Activated CD4-positive, CD25-positive, alpha-beta regulatory T cell (primary cell): ENCODE results near the gene ODR4.
"Not testable (repeated sequence)": the region's sequence is repeated elsewhere in the genome, so short reads cannot be mapped to it uniquely, and the experiment has no call there.

Experiments
- DNase-seq, 4 experiments: peaks; one replicate each; lab custom pipeline; 2025; lab: John Stamatoyannopoulos, UW

The ODR4 gene

GRCh38 chr1:186421446-186421845 is 45.8 kb downstream of the ODR4 start:
- no peak for DNase-seq

DNA sequence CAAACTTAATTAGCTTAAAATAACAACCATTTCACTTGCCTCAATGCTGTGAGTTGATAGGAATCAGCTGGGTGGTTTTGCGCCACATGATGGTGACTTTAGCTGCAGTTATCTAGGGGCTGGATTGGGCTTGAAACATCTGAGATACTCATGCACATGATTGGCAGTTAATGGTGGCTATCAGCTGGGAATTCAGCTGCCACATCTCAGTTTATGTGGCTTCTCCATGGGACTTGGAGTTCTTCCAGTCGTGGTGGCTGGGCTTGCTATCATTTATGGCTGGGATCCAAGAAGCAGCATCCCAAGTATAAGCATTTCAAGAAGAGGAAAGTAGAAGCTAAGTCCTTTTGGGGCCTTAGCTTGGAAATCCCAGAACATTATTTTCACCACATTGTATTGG is 48.9 kb downstream of the ODR4 start:
- DNase-seq = no peak

- no peak for DNase-seq
Observed at GRCh38 chr1:186426118-186426517, 50.5 kb downstream of the ODR4 start.

GRCh38 chr1:186429017-186429416 is 53.4 kb downstream of the ODR4 start:
- no peak for DNase-seq

DNA sequence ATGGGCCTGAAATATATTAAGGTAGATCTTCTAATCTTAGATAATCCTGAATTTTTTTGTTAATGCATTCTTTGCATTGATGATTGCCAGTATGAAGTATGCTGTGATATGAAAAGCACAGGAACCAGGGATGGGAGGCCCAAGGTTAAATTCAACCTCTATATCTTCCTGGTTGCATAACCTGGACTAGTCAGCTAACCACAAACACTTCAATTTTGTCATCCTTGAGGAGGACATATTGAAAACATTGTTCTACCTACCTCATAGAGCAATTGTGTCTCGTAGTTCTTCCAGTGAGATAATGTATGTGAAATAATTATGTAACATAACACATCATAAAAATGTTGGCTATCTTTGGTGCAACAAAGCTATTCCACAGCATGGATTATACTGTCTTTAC is 59.7 kb downstream of the ODR4 start:
- DNase-seq = no peak

GRCh38 chr1:186438567-186438966 is 62.9 kb downstream of the ODR4 start:
- DNase-seq = no peak

DNA sequence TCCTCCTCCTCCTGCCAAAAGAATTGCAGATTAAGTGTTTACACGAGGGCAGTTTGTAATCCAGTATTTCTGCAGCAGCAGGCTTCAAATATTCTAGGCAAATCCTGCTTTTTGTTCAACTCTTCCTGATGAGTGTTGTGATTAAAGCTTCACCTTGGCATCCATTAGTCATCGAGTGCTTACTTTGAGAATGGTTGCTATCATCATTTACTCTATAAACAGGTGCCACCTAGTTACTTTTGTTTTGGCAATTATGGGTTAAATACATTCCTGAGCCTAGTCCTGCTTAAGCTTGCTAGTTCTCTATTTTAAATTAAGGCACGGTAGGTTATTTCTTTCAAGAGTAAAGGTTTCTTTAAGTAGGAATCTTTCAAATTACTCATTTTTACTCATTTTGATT is 64.9 kb downstream of the ODR4 start:
- DNase-seq = no peak

DNA sequence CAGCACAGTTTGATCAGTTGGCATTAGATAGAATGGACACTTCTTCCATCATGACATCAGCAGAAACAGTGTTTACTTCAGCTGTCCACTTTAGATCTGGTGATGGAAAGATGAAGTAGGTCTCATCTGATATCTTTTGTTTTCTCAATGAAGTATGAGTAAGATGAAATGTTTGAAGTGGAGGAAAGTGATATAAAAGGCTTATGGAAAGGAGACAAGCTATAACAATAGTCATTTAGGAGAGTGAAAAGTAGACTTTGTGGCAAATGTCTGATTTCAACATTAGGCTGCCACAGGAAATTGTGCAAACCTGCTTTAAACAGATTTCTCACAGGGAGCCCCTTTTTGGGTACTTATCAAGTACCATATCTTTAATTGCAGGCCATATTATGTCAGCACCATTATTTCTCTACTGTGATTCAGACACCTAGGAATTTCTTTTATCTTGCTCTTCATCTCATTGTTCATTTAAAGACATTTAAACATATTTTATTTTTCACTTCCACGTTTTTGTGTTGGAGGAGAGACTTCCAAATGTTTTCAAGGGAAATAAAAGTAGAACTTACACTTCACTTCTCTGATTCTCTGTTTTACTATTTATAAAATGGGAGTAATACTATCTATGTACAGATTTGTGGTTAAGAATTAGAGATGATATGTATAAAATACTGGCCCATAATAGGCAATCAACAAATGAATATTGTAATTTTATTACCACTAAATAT is 67.2 kb downstream of the ODR4 start:
- DNase-seq = no peak

- no peak for DNase-seq
Observed at GRCh38 chr1:186443638-186444037, 68.0 kb downstream of the ODR4 start.

DNA sequence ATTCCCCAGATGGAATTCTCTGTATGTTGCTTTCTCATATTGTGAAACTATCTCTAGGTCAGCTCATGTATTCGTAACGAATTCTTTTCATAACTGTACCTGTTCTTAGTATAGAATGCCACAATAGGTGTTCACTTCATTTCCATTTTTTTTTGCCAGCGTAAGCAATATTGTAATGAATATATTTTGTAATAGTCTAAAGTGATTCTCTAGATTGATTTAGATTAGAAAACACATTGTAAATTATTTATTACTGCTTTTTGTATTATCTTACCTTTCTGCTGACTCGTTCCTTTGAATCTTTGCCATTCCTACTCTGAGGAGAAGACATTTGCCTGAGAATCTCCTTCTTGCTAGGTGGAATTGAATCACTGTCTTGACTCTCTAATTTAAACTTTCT is 70.5 kb downstream of the ODR4 start:
- DNase-seq = no peak

- DNase-seq = no peak
Observed at GRCh38 chr1:186454981-186455380, 79.3 kb downstream of the ODR4 start.

DNA sequence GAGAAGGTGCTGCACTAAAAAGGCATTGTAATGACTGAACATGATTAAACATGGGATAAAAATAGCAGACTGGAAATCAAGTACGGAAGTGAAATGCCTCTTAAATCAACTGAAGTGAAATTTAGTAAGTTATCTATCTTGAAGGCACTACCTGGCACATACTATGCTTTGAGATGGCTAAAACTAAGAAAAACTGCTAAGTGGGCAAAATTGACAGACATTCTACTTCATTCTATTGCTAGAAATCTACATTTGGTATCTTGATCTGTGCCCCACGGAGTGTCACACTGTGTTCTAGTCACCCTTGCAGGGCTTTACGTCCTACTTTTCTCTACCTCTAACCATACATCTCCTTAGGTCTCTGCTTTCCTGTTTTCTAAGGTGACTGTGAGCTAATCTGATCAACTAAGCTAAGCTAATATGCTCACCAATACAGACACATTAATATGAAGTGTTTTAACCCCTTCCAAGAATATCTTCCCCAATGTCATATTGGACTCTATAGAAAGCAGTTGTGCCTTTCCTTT is 81.2 kb downstream of the ODR4 start:
- DNase-seq = no peak

- not testable (repeated sequence) for DNase-seq
Observed at GRCh38 chr1:186459161-186459560, 83.5 kb downstream of the ODR4 start.

GRCh38 chr1:186461014-186461413 is 85.4 kb downstream of the ODR4 start, which contains the start of gene PDC:
PDC (minus strand) TSS chr1:186461114; CDS start chr1:186449459, 11,655 bp downstream.
- DNase-seq = no peak

GRCh38 chr1:186463511-186463910 is 87.9 kb downstream of the ODR4 start:
- no peak for DNase-seq

- no peak for DNase-seq
Observed at GRCh38 chr1:186463926-186464325, 88.3 kb downstream of the ODR4 start.

GRCh38 chr1:186465491-186465890 is 89.9 kb downstream of the ODR4 start:
- not testable (repeated sequence) for DNase-seq

DNA sequence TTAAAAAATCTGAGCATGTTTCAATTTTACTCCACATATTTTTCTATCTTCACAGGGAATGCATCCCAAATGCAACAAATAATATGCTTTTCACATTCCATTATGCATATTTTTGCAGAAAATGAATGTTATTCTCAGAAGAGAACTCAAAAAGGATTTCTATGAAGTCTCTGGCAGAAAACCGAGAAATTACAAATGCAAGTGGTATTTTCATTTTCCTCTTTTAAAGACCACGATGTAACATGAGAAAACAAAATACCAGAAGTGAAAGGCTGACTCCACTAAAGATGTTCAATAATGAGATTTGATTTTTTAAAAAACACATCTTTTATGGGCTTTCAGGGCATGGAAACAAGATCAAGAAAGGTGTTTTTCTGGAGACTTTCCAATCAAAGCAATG is 90.3 kb downstream of the ODR4 start:
- DNase-seq = no peak
